ENCODE data around the gene MAGI2. TPM values are rescaled to one million over a fixed set of nuclear protein-coding genes. Genes with fewer than 3 reads are reported as not detected.

The MAGI2 gene
- total RNA-seq, 1 experiment from 2014 or later, result 0.22 TPM

GRCh38 chr7:79221211-79221610 lies 232.3 kb downstream of the MAGI2 start:
- Histone ChIP-seq H3K4me3 (replicated peaks in 1 of 2; ENCODE audit: low read depth in 1 of 2, low read length in 2 of 2) (no peak overlapping the region), H3K79me2 (ENCODE audit: insufficient read depth, low read length) (no peaks in the 10 kb centered on the region), H4K20me1 (ENCODE audit: insufficient read depth) (no peaks in the 10 kb centered on the region), H3K27me3 (ENCODE audit: insufficient read depth, low read length) (no peaks in the 10 kb centered on the region), H3K27ac (ENCODE audit: low read depth, low read length) (no peak overlapping the region), H3K9ac (ENCODE audit: low read length) (no peak overlapping the region), H2AFZ (ENCODE audit: low read depth, low read length, poor library complexity, severe bottlenecking) (no peak overlapping the region), H3K4me2 (ENCODE audit: low read length) (no peak overlapping the region), H3K36me3 (ENCODE audit: control insufficient read depth in 1 of 2, insufficient read depth in 2 of 2, low read length in 2 of 2) (no peaks in the 10 kb centered on the region), H3K9me2 (ENCODE audit: insufficient read depth) (no peaks in the 10 kb centered on the region), H3K4me1 (ENCODE audit: control insufficient read depth in 1 of 2, insufficient read depth in 2 of 2, low read length in 2 of 2) (no peaks in the 10 kb centered on the region), H3K9me3 (ENCODE audit: control insufficient read depth in 1 of 2, insufficient read depth in 1 of 2, low read depth in 1 of 2, low read length in 2 of 2) (no peaks in the 10 kb centered on the region)
- intact Hi-C loops (cut with micrococcal nuclease), result no loop called here
- RAD21 ChIA-PET (ENCODE audit: low non-redundant PET in 1 of 2, low total read pairs in 2 of 2, uncharacterized antibody in 2 of 2, unreplicated experiment in 2 of 2), result no interaction called here
- DNase-seq (ENCODE audit: low read depth, low spot score) (no peak), ATAC-seq (no peak)
- POLR2A ChIA-PET, result no interaction called here
- TF ChIP-seq EGR1 (IDR thresholded peaks at IDR 0.05; ENCODE audit: low read depth), result no peak
- TF ChIP-seq SP1 (IDR thresholded peaks at IDR 0.05; ENCODE audit: low read depth), result no peak
- no peak for TF ChIP-seq TCF7L2 (IDR thresholded peaks at IDR 0.05; ENCODE audit: borderline replicate concordance, extremely low read depth, insufficient read depth, insufficient read length)
- TF ChIP-seq POLR2AphosphoS5 (IDR thresholded peaks at IDR 0.05; ENCODE audit: low read depth, low read length), result no peak
- no peak for TF ChIP-seq YY1 (IDR thresholded peaks at IDR 0.05; ENCODE audit: extremely low read depth, insufficient replicate concordance, low read depth, low read length)
- TF ChIP-seq SIN3A (IDR thresholded peaks at IDR 0.05; ENCODE audit: low read depth), result no peak
- no peak for TF ChIP-seq SRF (IDR thresholded peaks at IDR 0.05; ENCODE audit: low read depth)
- no peak for TF ChIP-seq CTCF (IDR thresholded peaks at IDR 0.05 in 2 of 3, conservative IDR thresholded peaks at IDR 0.05 in 1 of 3; ENCODE audit: borderline replicate concordance in 1 of 3, insufficient read depth in 1 of 3, low read depth in 2 of 3, low read length in 2 of 3)
- TF ChIP-seq, protein P1, sequence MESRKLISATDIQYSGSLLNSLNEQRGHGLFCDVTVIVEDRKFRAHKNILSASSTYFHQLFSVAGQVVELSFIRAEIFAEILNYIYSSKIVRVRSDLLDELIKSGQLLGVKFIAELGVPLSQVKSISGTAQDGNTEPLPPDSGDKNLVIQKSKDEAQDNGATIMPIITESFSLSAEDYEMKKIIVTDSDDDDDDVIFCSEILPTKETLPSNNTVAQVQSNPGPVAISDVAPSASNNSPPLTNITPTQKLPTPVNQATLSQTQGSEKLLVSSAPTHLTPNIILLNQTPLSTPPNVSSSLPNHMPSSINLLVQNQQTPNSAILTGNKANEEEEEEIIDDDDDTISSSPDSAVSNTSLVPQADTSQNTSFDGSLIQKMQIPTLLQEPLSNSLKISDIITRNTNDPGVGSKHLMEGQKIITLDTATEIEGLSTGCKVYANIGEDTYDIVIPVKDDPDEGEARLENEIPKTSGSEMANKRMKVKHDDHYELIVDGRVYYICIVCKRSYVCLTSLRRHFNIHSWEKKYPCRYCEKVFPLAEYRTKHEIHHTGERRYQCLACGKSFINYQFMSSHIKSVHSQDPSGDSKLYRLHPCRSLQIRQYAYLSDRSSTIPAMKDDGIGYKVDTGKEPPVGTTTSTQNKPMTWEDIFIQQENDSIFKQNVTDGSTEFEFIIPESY (IDR thresholded peaks at IDR 0.05; ENCODE audit: extremely low read depth, insufficient replicate concordance, low read length), result no peak
- TF ChIP-seq, protein P2, sequence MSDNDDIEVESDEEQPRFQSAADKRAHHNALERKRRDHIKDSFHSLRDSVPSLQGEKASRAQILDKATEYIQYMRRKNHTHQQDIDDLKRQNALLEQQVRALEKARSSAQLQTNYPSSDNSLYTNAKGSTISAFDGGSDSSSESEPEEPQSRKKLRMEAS (IDR thresholded peaks at IDR 0.05), result no peak
- no TSS peak for BruUV-seq (replicated peaks)
- CTCF ChIA-PET, result no interaction called here
